GM18517 (cell line): ENCODE results near the gene TFAP2C.

Experiments used
- ATAC-seq: cut with Tn5 transposase; IDR thresholded peaks from one replicate; pipeline ENCODE4 v1.9.1; 2021; ENCODE audit warnings: mild to moderate bottlenecking, moderate library complexity; ENCODE audit not compliant: unreplicated experiment

Gene TFAP2C

DNA sequence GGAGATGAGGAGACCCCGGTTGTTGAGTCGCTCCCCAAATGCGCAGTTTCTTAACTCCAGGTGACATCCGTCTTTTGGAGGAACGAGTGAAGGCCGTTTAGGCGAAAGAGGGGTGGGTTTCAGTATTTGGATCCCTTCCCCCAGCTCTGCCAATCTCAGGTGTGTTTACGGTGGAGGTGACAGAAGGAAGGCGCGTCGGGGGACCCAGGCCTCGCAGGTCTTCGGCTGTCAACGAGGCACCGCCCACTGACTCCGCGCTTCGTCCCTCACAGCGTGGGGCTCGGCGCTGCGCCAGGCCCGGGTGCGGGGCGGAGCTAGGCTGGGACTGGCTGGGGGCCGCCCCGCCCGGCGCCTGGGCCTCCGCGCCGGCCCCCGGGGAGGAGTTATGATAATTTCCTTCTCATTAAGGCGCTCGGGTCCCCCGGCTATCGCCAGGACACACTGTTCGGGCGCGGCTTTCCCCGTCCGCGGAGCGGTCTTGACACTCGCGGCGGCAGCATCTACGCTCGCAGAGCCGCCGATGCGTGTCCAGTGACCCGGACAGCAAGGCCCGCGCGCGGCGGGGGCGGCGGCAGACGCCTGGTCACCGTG lies at the start of gene TFAP2C:
TSS of gene TFAP2C (plus strand) at position 434 of the 591 bp plus-strand sequence. CDS start 239 bp downstream, outside the sequence.
- ATAC-seq: no peak

DNA sequence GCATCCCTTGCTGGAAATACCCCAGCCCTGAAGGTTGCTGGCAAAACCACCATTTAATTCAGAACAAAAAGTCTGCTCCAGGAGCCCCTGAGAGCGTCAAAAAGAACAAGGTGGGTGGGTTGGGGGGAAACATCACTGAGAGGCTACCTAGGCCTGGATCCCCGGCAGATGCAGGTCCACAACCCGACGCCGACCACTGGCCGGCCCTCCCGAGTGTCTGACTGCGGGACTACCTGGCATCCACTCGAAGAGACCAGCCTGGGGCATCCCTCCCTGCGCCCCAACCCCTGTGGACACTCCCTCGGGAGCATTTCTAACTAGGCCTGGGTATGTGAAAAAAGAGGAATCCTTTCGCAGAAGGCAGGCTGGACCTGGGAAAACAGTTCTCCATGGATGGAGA lies 48.9 kb upstream of the TFAP2C start:
- ATAC-seq: no peak

DNA sequence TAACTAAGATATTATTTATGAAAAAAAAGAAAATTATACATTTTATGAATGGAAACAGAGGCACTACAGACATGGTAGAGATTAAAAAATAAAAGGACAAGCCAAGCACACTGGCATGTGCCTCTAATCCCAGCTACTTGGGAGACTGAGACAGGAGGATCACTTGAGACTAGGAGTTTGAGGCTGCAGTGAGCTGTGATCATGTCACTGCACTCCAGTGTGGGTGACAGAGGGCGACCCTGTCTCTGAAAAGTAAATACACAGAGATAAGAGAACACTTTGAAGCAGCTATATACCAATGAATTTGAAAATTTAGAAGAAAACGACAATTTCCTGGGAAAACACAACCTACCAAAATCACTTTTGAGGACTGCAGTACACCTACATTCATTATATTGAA lies 47.4 kb upstream of the TFAP2C start:
- no peak for ATAC-seq

DNA sequence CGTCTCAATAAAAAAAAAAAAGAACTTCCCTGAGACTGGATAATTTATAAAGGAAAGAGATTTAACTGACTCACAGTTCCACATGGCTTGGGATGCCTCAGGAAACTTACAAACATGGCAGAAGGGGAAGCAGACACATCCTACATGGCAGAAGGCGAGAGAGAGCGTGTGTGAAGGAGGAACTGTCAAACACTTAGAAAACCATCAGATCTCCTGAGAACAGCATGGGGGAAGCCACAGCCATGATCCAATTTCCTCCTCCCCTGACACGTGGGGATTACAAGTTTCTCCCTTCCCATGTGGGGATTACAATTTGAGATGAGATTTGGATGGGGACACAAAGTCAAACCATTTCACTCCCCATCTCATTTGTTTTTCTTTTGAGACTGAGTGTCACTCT lies 46.6 kb upstream of the TFAP2C start:
- no peak for ATAC-seq

DNA sequence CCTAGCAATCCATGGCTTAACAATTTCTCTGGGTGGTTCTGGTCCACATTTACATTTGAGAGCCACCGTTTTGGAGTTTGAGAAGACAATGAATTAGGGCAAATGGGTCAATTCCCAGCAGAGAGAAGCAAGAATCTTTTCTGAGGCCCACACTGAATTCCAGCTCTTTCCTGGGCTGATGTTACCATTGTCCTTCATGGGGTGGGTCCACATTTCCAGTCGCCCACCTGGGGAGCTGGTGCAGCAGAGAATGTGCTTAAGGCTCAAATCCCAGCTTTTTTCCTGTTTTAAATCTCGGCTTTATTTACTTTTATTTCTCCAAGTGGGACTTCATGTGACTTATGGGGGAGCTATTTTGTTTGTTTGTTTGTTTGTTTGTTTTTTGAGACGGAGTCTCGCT lies 44.2 kb upstream of the TFAP2C start:
- ATAC-seq: no peak

DNA sequence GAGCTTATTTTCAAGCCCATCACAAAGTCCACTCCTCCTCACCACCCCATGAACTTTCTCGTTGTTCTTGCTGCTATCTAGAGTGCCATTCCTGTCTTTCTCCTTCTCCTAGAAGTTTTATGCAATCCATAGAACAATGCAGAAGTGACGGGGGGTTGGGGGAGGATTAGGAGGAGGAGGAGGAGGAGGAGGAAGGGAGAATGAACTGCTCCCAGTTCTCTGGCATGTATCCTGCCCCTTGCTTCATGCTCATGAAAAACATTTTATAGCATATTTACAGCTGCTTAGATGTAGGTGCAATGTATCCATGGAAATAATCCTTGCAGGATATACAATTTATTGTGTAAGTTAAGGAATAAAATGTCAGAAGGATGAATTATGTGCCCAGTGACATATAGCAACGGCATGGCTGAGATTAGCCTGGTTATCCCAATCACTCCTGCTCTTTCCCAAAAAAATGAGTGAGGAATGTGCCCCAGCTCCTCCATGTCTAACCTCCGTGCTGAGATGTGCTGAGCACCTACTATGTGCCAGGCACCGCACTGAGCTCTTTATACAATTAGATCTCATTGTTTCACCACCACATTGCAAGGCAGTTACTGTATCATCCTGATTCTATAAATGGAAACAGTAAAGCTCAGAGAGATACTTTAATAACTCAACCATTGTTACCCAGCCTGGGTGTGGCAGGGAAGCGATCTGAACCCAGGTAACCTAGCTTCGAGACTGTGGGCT lies 41.6 kb upstream of the TFAP2C start:
- no peak for ATAC-seq

DNA sequence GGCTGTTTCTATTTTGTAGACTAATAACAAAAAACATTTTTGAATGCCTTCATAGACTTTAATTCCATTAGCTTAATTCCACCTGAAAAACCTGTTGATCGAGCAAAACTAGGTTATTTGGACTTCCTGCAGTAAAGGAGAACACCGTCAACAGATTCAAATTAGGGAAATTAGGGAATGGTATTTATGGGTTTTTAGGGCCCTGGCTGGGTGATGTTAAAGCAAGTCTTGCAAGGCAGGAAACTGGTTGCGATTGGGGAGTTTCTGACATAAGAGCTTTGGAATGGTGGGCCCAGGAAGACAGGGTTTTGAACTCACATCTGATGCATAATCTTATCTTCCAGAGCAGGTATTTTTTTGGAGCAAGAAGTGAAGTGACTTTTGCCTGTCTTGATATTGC lies 40.1 kb upstream of the TFAP2C start:
- no peak for ATAC-seq

DNA sequence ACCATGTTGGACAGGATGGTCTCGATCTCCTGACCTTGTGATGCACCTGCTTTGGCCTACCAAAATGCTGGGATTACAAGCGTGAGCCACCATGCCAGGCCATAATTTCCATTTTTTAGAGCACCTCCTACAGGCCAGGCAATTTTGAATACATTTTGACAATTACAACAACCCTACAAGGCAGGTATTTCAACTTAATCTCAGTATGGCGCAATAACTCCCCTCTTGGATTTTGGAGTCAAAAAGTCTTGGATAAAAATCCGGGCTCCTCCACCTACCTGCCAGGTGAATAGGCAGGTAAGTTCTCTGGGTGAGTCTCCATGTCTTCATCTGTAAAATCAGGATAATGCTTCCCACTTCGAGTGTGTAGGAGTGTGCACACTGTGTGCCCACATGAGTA lies 39.5 kb upstream of the TFAP2C start:
- no peak for ATAC-seq

DNA sequence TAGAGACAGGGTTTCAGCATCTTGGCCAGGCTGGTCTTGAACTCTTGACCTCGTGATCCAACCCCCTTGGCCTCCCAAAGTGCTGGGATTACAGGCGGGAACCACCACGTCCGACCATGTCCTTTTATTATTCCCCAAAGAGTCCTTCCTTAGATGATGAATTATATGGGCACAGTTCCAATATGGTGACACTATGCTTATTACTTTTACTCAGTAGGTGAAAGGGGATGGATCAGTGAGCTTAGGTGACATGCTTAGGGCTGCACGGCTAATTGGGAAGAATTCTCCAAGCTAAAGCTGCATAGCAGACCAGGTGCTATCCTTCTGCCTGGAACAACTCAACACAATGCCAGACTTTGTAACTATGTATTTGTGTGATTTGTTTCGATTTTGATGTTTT lies 38.2 kb upstream of the TFAP2C start:
- no peak for ATAC-seq

DNA sequence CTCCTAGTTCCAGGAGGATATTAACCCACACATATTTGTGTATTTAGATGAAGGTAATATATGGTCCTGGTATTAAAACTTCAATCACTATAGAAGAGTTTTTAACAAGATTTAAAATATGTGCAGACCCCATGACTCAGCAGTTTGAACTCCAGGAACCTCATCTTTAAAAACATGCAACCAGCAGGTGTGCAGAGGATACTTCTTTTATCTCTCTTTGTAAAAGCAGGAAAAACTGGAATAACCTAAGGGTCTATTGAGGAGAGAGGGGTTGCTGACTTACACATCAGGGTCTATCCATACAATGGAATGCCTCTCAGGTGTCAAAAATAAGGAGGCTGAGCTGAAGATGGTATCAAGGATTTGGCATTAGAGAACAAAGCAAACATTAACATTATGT lies 36.9 kb upstream of the TFAP2C start:
- no peak for ATAC-seq

DNA sequence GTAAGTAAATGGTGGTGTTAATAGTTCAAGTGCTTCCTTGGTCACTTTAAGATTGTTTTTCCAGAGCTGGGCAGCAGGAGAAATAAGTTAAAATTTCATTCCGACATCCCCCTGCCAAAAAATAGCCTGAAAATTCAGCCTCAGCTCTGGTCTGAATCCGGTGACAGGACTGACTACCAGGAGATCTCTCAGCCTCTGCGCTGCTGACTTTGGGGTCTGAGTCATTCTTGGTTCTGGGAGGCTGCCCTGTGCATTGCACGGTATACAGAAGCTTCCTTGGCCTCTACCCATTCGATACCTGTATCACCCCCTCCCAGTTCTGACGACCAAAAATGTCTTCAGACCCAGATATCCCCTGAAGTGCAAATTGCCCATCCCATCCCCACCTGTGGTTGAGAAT lies 36.3 kb upstream of the TFAP2C start:
- no peak for ATAC-seq

DNA sequence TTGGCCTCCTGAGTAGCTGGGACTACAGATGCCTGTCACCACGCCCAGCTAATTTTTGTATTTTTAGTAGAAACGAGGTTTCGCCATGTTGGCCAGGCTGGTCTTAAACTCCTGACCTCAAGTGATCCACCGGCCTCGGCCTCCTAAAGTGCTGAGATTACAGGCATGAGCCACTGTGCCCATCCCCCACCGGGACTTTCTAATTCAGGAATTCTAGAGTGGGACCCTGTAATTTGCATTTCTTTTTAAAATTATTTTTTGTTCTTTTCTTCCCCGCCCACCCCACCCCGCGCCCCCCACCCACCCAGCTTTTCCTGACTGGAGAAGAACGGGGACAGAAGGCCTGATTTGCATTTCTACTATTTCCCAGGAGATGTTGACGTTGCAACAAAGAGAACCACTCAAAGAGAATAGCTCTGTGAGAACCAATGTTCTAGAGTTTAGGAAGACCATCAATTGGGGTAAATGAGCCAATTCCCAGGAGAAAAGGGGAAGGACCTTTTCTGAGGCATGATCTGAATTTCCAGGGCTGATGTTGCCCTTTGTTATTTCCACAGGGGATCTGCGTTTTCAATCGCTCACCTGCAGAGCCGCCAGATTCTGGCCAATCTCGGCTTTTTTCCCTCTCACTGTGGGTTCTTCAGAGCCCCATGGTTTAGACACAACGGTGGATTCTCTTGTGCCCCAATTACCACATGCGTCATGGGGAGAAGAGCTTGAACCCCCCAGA lies 33.2 kb upstream of the TFAP2C start:
- no peak for ATAC-seq

DNA sequence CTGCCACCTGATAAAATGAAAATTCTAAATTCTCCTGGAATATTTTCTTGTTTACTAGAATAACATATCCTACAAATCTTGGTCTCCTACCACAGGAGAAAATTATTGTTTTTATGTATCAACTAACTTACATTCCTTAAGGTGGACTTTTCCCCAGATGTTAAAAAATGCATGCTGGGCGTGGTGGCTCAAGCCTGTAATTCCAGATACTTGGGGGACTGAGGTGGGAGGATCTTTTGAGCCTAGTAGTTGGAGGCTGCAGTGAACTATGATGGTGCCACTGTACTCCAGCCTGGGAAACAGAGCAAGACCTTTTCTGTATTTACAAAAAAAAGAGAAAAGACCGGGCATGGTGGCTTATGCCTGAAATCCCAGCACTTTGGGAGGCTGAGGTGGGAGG lies 27.9 kb upstream of the TFAP2C start:
- no peak for ATAC-seq

DNA sequence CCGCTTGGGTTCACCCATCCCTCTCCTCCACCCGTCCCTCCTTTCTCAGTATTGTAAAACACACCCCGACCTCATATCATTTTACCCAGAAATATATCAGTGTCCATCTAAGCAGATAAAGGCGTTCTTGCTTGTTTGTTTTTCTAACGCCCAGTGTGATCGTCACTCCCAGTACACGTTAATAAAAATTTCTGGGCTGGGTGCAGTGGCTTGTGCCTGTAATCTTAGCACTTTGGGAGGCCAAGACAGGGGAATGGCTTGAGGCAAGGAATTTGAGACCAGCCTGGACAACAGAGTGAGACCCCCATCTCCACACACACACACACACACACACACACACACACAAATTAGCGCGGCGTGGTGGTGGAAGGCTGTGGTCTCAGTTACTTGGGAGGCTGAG lies 24.4 kb upstream of the TFAP2C start:
- no peak for ATAC-seq

DNA sequence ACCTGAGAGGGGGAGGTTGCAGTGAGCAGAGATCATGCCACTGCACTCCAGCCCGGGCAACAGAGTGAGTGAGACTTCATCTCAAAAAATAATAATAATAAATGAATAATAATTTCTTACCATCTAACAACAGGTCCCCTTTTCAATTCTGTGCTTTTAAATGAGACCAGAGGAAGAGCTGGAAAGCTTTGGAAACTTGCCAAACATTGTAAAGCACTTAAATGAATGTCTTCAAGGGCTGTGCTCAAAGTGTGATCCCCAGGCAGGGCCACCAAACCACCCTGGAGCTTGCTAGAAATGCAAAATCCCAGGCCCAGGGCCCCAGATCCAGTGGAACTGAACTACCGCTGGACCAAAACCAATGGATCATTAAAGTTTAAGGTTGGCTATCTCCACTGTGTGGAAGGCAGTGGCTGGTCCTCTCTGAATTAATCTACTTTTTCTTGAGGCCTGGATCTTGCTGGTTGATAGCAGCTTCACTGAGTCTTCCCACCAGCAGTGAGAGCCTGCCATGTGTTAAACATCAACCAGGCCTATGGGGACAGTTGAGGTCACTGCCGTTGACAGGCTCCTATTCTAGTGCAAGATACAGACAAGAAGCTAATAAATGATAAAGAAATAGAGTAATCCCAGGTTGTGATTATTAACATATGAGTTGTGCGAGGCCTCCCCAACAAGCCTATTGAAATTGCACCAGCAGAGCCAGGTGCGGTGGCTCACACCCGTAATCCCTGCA lies 23.7 kb upstream of the TFAP2C start:
- ATAC-seq: no peak

DNA sequence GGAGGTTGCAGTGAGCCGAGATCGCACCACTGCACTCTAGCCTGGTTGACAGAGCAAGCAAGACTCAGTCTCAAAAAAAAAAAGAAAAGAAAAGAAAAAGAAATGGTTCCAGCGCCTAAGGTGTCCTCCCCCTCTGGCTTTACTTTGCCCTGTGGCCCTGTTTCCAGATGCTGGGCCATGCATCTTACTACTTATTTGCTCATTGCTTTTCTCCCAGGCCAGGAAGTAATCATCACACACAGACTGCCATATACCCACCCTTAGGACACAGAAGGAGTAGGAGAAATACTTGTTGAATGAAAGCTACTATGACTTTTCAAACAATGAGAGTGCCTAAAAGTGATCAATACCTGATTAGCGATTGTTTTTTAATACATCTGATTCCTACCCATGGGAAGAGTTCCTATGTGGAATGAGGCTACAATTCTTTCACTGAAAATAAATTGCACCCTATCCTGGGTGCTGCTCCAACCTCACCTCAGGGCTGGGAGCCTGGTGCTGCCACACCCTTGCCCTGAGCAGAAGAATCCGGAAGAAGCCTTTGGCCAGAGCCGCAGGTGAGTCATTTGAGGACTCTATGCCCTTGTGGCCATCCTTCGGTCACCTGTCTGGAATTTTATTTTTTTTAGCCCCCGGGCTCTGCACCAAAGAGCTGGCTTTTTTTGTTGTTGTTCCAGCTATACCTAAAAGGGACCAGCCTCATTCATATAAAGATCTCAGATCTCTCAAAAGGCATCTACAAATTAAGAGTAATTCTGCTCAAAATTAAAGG lies 22.7 kb upstream of the TFAP2C start:
- ATAC-seq: no peak

DNA sequence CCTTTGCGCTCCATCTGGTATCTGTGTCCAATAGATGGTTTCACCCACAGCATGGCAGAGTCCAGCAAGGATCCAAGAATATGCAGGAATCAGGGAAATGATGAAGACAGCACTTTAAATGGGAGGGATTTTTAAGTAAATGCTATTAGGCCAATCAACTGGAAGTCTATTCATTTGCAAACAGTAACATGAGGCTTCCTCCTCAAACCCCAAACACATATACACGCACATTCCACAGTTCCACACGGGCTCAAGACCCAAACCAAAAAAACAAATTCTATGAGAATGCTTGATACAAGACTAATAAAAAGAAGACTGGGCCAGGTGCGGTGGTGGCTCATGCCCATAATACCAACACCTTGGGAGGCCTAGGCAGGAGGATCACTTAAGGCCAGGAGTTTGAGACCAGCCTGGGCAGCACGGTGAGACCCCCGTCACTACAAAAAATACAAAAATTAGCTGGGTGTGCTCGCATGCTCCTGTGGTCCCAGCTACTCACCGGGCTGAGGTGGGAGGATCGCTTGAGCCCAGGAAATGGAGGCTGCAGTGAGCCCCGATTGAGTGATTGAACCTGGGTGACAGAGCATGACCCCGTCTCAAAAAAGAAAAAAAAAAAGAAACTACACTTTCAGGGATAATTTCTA lies 21.9 kb upstream of the TFAP2C start:
- ATAC-seq: no peak

DNA sequence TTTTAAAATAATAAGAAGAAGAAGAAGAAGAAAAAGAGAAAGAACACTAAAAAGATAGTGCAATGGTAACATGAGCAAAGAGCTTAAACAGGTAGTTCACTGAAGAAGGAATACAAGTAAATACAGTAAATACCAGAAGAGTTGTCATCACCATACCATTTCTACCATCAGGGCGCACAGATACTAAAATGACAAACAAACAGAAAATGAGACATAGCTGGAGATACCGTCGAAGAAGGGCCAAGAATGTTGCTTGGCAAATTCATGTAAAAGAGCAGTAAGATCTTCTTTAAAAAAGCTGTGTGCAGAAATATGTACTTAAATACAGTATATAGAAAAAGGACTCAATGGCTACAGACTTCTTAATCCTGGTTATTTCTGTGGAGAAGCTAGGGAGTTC lies 20.7 kb upstream of the TFAP2C start:
- ATAC-seq: no peak

DNA sequence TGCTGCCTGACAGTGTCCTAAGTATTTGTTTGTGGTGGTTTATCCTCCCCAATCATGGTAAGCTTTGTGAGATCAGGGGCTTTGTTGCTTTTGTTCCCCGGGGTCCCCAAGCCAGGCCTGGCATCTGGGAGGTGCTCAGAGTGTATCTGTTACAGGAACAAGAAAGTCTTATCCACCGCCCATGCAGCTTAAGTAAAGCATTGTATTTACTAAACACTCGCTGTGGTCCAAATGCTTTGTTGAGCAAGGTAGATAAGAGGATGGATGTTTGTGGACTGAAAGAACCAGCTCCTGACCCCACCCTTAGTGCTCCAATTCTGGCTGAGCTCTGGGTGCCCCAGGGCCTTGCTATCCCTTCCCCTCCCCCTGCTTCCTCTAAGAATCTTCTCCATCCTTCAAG lies 19.8 kb upstream of the TFAP2C start:
- no peak for ATAC-seq

DNA sequence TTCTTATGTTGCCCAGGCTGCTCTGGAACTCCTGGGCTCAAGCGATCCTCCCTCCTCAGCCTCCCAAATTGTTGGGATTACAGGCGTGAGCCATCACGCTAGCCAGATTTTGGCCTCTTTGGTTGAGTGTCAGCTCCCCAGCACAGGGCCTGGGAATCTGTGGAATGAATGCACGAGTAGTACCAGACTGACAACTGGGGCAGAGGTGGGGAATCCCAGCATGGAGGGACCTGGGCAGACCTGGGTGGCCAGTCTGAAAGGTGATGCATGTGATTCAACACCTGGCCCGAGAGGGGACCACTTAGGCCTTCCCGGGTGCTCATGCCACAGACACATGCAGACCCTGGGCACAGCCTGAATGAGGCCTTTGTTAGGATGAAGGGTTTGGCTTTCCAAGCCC lies 19.0 kb upstream of the TFAP2C start:
- no peak for ATAC-seq
